Smooth muscle cell (in vitro differentiated cells): ENCODE data around the gene NGF. TPM values are rescaled to one million over a fixed set of nuclear protein-coding genes. Genes with fewer than 3 reads are reported as not detected.
"Not testable (repeated sequence)": the region's sequence is repeated elsewhere in the genome, so short reads cannot be mapped to it uniquely, and the experiment has no call there.

ENCODE experiments used
- DNase-seq: peaks from one replicate; lab custom pipeline; 2025; ENCODE audit not compliant: unreplicated experiment; lab: John Stamatoyannopoulos, UW
- H2AFZ ChIP-seq: fragments of 200-600 bp; sonication (generic); 2 replicates; pipeline ENCODE4 v1.6.0; 2016; ENCODE audit warnings: antibody characterized with exemption, low read depth, mild to moderate bottlenecking
- H3F3A ChIP-seq: fragments of 200-600 bp; sonication (generic); 2 replicates; pipeline ENCODE4 v1.6.0; 2017; ENCODE audit warnings: antibody characterized with exemption, low read depth
- H3K27ac ChIP-seq: fragments of 200-600 bp; sonication (generic); 2 replicates; pipeline ENCODE4 v1.5.1; 2016; ENCODE audit warnings: low read depth, mild to moderate bottlenecking
- H3K27me3 ChIP-seq: fragments of 200-600 bp; sonication (generic); 2 replicates; pipeline ENCODE4 v1.6.1; 2016; ENCODE audit warnings: low read depth, mild to moderate bottlenecking
- H3K36me3 ChIP-seq: fragments of 200-600 bp; sonication (generic); 2 replicates; pipeline ENCODE4 v1.5.1; 2016; ENCODE audit warnings: low read depth
- H3K4me1 ChIP-seq: fragments of 200-600 bp; sonication (generic); 2 replicates; pipeline ENCODE4 v1.5.1; 2016; ENCODE audit warnings: low read depth
- H3K4me2 ChIP-seq: fragments of 200-600 bp; sonication (generic); 2 replicates; pipeline ENCODE4 v1.6.0; 2016; ENCODE audit warnings: mild to moderate bottlenecking
- H3K4me3 ChIP-seq: fragments of 200-600 bp; sonication (generic); 2 replicates; pipeline ENCODE4 v1.5.1; 2016; ENCODE audit warnings: mild to moderate bottlenecking
- H3K79me2 ChIP-seq: fragments of 200-600 bp; sonication (generic); 2 replicates; pipeline ENCODE4 v1.6.0; 2016; ENCODE audit warnings: low read depth, mild to moderate bottlenecking
- H3K9ac ChIP-seq: fragments of 200-600 bp; sonication (generic); 2 replicates; pipeline ENCODE4 v1.6.0; 2016; ENCODE audit warnings: low read depth
- H3K9me3 ChIP-seq: fragments of 200-600 bp; sonication (generic); replicated peaks from 2 replicates; pipeline ENCODE4 v1.5.1; 2016; ENCODE audit warnings: low read depth
- H4K20me1 ChIP-seq: fragments of 200-600 bp; sonication (generic); 2 replicates; pipeline ENCODE4 v1.6.0; 2016; ENCODE audit warnings: low read depth
- CTCF ChIP-seq: fragments of 200-600 bp; sonication (generic); IDR thresholded peaks from 2 replicates; pipeline ENCODE4 v1.5.1; 2017; ENCODE audit warnings: borderline replicate concordance, mild to moderate bottlenecking, antibody characterized with exemption; ENCODE audit not compliant: insufficient read depth, poor library complexity, severe bottlenecking
- WGBS: methylation state at CpG from one replicate; pipeline ENCODE4 v1.1.7; 2016; ENCODE audit warnings: low lambda C conversion rate; 5-methylcytosine and 5-hydroxymethylcytosine counted together
- polyA plus RNA-seq: library from polyadenylated mRNA; unstranded; fragments of >200 nt; fragmentation: Nextera tagmentation; extraction: Ambion mirVana; gene quantifications from 2 replicates; pipeline ENCODE4 v1.2.1, GENCODE V29; 2016
- total RNA-seq: library from RNA; depleted of rRNA; stranded (reverse); fragments of >200 nt; gene quantifications from 2 replicates; pipeline ENCODE4 v1.2.3, GENCODE V29; 2014

NGF gene
- total and polyA plus RNA-seq, 2 experiments from 2014 or later: 0.18 to 1.8 TPM

GRCh38 chr1:115364046-115364779 lies 26.2 kb upstream of the NGF start:
- Histone ChIP-seq H3K9me3 (no peaks in the 10 kb centered on the region), H3K27me3 (no peaks in the 10 kb centered on the region), H3K9ac (no peak overlapping the region), H3K36me3 (no peaks in the 10 kb centered on the region), H3K79me2 (no peaks in the 10 kb centered on the region), H2AFZ (no peak overlapping the region), H3K4me2 (peak overlapping the region; percentile 25), H3K4me1 (no peaks in the 10 kb centered on the region), H3K27ac (no peak overlapping the region), H3K4me3 (no peak overlapping the region), H4K20me1 (no peaks in the 10 kb centered on the region), H3F3A (no peaks in the 10 kb centered on the region)
- no peak for TF ChIP-seq CTCF
- no peak for DNase-seq
- 84% methylated on average over 7 of the region's 7 CpGs for WGBS

GRCh38 chr1:115363171-115363570 lies 25.1 kb upstream of the NGF start:
- no peaks in the 10 kb centered on the region for H3F3A ChIP-seq
- H3K9ac ChIP-seq: no peak overlapping the region
- H2AFZ ChIP-seq: no peak overlapping the region
- no peaks in the 10 kb centered on the region for H4K20me1 ChIP-seq
- no peaks in the 10 kb centered on the region for H3K9me3 ChIP-seq
- no peak for DNase-seq
- WGBS: 100% methylated on average over 1 of the region's 1 CpG
- H3K4me3 ChIP-seq: no peak overlapping the region
- H3K4me2 ChIP-seq: no peak overlapping the region
- no peaks in the 10 kb centered on the region for H3K4me1 ChIP-seq
- H3K36me3 ChIP-seq: no peaks in the 10 kb centered on the region
- H3K27me3 ChIP-seq: no peaks in the 10 kb centered on the region
- H3K27ac ChIP-seq: no peak overlapping the region
- TF ChIP-seq CTCF: no peak
- no peaks in the 10 kb centered on the region for H3K79me2 ChIP-seq

- H3K9ac ChIP-seq, H4K20me1 ChIP-seq, H3K27me3 ChIP-seq, H3F3A ChIP-seq, H3K4me2 ChIP-seq, H3K9me3 ChIP-seq, H3K79me2 ChIP-seq, H3K4me1 ChIP-seq, DNase-seq, H3K27ac ChIP-seq, H2AFZ ChIP-seq, H3K36me3 ChIP-seq, H3K4me3 ChIP-seq: not testable (repeated sequence)
- WGBS: 99% methylated on average over 25 of the region's 26 CpGs
Measured at GRCh38 chr1:115360505-115361129, 22.6 kb upstream of the NGF start.

GRCh38 chr1:115359787-115360452 lies 21.9 kb upstream of the NGF start:
- not testable (repeated sequence) for H3K27ac ChIP-seq, H3K9ac ChIP-seq, H3F3A ChIP-seq, H3K4me3 ChIP-seq, H2AFZ ChIP-seq, H3K27me3 ChIP-seq, H3K4me2 ChIP-seq, H4K20me1 ChIP-seq, DNase-seq, H3K9me3 ChIP-seq, H3K4me1 ChIP-seq, H3K36me3 ChIP-seq, H3K79me2 ChIP-seq
- WGBS: 98% methylated on average over 21 of the region's 31 CpGs
